ENCODE data around the gene CCSER1. TPM values are rescaled to one million over a fixed set of nuclear protein-coding genes. Genes with fewer than 3 reads are reported as not detected.

Gene CCSER1
- total RNA-seq, 4 donors from 2014 or later = 27.5 to 66.5 (median 54.3) TPM

DNA sequence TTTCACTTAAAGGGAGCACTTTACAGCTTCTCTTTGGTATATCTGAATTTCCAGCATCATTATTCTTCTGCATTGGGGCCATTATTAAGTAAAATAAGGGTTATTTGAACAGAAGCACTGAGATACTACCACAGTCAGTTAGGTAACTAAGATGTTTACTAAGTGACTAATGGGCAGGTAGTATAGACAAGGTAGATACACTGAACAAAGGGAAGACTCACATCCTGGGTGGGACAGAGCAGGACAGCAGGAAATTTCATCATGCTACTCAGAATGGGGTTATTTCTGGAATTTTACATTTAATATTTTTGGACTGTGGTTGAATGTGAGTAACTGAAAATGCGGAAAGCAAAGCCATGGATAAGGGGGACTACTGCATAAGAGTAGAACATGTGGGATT lies 316.0 kb downstream of the CCSER1 start:
- Histone ChIP-seq H3K27ac (no peak overlapping the region), H3K36me3 (no peaks in the 10 kb centered on the region), H3K27me3 (no peaks in the 10 kb centered on the region), H3K4me3 (no peak overlapping the region), H3K4me1 (no peaks in the 10 kb centered on the region), H3K9me3 (no peaks in the 10 kb centered on the region)
- no peak for TF ChIP-seq CTCF (IDR thresholded peaks at IDR 0.05)
- no peak for TF ChIP-seq POLR2A (IDR thresholded peaks at IDR 0.05)
- no peak for DNase-seq

DNA sequence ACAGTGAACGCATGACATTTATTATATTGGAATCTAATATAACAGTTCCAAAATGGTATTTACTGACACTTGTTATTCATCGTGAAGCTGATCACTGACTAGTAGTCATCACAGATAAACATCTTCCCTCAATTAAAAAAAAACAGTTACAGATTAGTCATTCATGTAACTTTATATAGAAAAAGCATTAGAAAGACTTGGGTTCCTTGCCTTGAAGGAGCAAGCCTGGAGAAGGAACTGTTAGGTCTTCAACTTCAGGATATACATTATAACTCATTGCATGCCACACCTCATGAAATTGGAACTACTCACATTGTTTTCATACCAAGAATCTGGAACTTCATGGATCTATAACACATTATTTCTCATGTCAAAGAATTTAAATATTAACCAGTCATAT lies 317.7 kb downstream of the CCSER1 start:
- Histone ChIP-seq H3K4me3 (no peak overlapping the region), H3K4me1 (no peaks in the 10 kb centered on the region), H3K36me3 (no peaks in the 10 kb centered on the region), H3K27me3 (no peaks in the 10 kb centered on the region), H3K27ac (no peak overlapping the region), H3K9me3 (no peaks in the 10 kb centered on the region)
- DNase-seq = no peak
- TF ChIP-seq CTCF (IDR thresholded peaks at IDR 0.05) (no peak), POLR2A (IDR thresholded peaks at IDR 0.05) (no peak)

DNA sequence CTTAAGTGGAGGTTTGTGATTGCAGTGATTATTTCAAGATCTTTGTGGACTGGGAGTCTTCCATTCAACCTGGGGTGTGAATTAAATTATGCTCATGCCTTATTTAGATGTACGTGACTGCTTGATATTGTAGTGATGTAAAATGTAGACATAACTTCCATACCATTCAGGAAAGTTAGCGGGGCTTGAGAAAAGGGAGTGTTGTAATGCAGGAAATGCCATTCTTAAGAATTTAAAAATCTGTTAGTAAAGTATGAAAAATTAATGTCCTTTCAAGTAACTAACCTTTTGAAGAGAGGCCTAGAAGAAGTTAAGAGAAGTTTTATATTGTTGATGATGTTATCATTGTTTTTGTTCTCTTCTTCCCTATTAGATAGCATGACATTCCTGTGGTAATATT lies 318.2 kb downstream of the CCSER1 start:
- H3K4me3 ChIP-seq = no peak overlapping the region
- no peak overlapping the region for H3K27ac ChIP-seq
- H3K4me1 ChIP-seq = no peaks in the 10 kb centered on the region
- H3K27me3 ChIP-seq = no peaks in the 10 kb centered on the region
- H3K9me3 ChIP-seq = no peaks in the 10 kb centered on the region
- H3K36me3 ChIP-seq = no peaks in the 10 kb centered on the region
- no peak for DNase-seq
- TF ChIP-seq POLR2A (IDR thresholded peaks at IDR 0.05) = no peak
- no peak for TF ChIP-seq CTCF (IDR thresholded peaks at IDR 0.05)

- no peak overlapping the region for H3K4me3 ChIP-seq
- H3K27me3 ChIP-seq = no peaks in the 10 kb centered on the region
- H3K4me1 ChIP-seq = no peaks in the 10 kb centered on the region
- H3K9me3 ChIP-seq = no peaks in the 10 kb centered on the region
- DNase-seq = no peak
- no peak for TF ChIP-seq CTCF (IDR thresholded peaks at IDR 0.05)
- no peak for TF ChIP-seq POLR2A (IDR thresholded peaks at IDR 0.05)
- H3K27ac ChIP-seq = no peak overlapping the region
- H3K36me3 ChIP-seq = no peaks in the 10 kb centered on the region
Measured at GRCh38 chr4:90449626-90450025, 322.4 kb downstream of the CCSER1 start.

GRCh38 chr4:90456891-90457290 lies 329.7 kb downstream of the CCSER1 start:
- Histone ChIP-seq H3K27ac (no peak overlapping the region), H3K9me3 (peaks cover 0 to 3% (median 0%) of the 10 kb centered on the region in 4 donors), H3K36me3 (no peaks in the 10 kb centered on the region), H3K4me1 (no peaks in the 10 kb centered on the region), H3K4me3 (no peak overlapping the region), H3K27me3 (no peaks in the 10 kb centered on the region)
- DNase-seq = no peak
- TF ChIP-seq POLR2A (IDR thresholded peaks at IDR 0.05) = no peak
- no peak for TF ChIP-seq CTCF (IDR thresholded peaks at IDR 0.05)

- H3K36me3 ChIP-seq = no peaks in the 10 kb centered on the region
- no peak for DNase-seq
- peaks cover 0 to 3% (median 0%) of the 10 kb centered on the region in 4 donors for H3K9me3 ChIP-seq
- no peak for TF ChIP-seq CTCF (IDR thresholded peaks at IDR 0.05)
- TF ChIP-seq POLR2A (IDR thresholded peaks at IDR 0.05) = no peak
- H3K4me1 ChIP-seq = no peaks in the 10 kb centered on the region
- H3K27ac ChIP-seq = no peak overlapping the region
- H3K4me3 ChIP-seq = no peak overlapping the region
- no peaks in the 10 kb centered on the region for H3K27me3 ChIP-seq
Measured at GRCh38 chr4:90457817-90458216, 330.6 kb downstream of the CCSER1 start.
